Endothelial cell (in vitro differentiated cells): ENCODE results near the gene NPHP4. TPM values are rescaled to one million over a fixed set of nuclear protein-coding genes. Genes with fewer than 3 reads are reported as not detected.

Experiments
- DNase-seq: peaks from one replicate; pipeline ENCODE4 v3.0.0; 2021; ENCODE audit warnings: low spot score
- H3K27ac Mint-ChIP-seq: one replicate; pipeline ENCODE4 v1.8.0; 2021; ENCODE audit warnings: mixed read lengths, inconsistent platforms; ENCODE audit not compliant: unreplicated experiment
- H3K27me3 Mint-ChIP-seq: one replicate; pipeline ENCODE4 v1.8.0; 2021; ENCODE audit warnings: mild to moderate bottlenecking, moderate library complexity, mixed read lengths, inconsistent platforms; ENCODE audit not compliant: unreplicated experiment
- H3K36me3 Mint-ChIP-seq: one replicate; pipeline ENCODE4 v1.8.0; 2021; ENCODE audit warnings: mild to moderate bottlenecking, low read depth, mixed read lengths, inconsistent platforms; ENCODE audit not compliant: unreplicated experiment
- H3K4me1 Mint-ChIP-seq: one replicate; pipeline ENCODE4 v1.8.0; 2021; ENCODE audit warnings: mild to moderate bottlenecking, mixed read lengths, inconsistent platforms; ENCODE audit not compliant: unreplicated experiment
- H3K4me3 Mint-ChIP-seq: one replicate; pipeline ENCODE4 v1.8.0; 2021; ENCODE audit warnings: mild to moderate bottlenecking, mixed read lengths, inconsistent platforms; ENCODE audit not compliant: unreplicated experiment
- H3K9me3 Mint-ChIP-seq: one replicate; pipeline ENCODE4 v1.8.0; 2021; ENCODE audit warnings: mixed read lengths, inconsistent platforms; ENCODE audit not compliant: unreplicated experiment
- CTCF ChIP-seq: fragments of 200-600 bp; sonication (generic); IDR thresholded peaks from one replicate; pipeline ENCODE4 v1.5.0; 2021; ENCODE audit warnings: antibody characterized with exemption; ENCODE audit not compliant: unreplicated experiment
- total RNA-seq: library from RNA; stranded (reverse); fragmentation: NEBNext Ultra II Directional; extraction: Animal tissue kit (Norgen Biotek cat#: 25700); gene quantifications from one replicate; pipeline ENCODE4 v1.2.1, GENCODE V29; 2021; ENCODE audit not compliant: unreplicated experiment

NPHP4 gene
- total RNA-seq, 1 donor from 2014 or later = 15.3 TPM

GRCh38 chr1:6004412-6005123 is 12.3 kb upstream of the NPHP4 start:
- no peaks in the 10 kb centered on the region for H3K36me3 Mint-ChIP-seq
- no peak for DNase-seq
- no peaks in the 10 kb centered on the region for H3K9me3 Mint-ChIP-seq
- no peak for TF ChIP-seq CTCF
- peaks cover 8% of the 10 kb centered on the region for H3K27me3 Mint-ChIP-seq
- H3K27ac Mint-ChIP-seq = no peak overlapping the region
- no peak overlapping the region for H3K4me3 Mint-ChIP-seq
- no peaks in the 10 kb centered on the region for H3K4me1 Mint-ChIP-seq

- Mint-ChIP-seq H3K4me3 (no peak overlapping the region), H3K27ac (no peak overlapping the region), H3K9me3 (no peaks in the 10 kb centered on the region), H3K36me3 (no peaks in the 10 kb centered on the region), H3K27me3 (peaks cover 8% of the 10 kb centered on the region), H3K4me1 (no peaks in the 10 kb centered on the region)
- no peak for DNase-seq
- TF ChIP-seq CTCF = no peak
These were observed 11.6 kb upstream of the NPHP4 start for GRCh38 chr1:6003568-6004411.

- DNase-seq = no peak
These were observed 10.7 kb upstream of the NPHP4 start for GRCh38 chr1:6002714-6003501.

GRCh38 chr1:6001992-6002576 is 9.9 kb upstream of the NPHP4 start:
- TF ChIP-seq CTCF = no peak
- no peak overlapping the region for H3K27ac Mint-ChIP-seq
- no peak for DNase-seq

More at GRCh38 chr1:6002714-6003501, 10.7 kb upstream of the NPHP4 start:
- no peaks in the 10 kb centered on the region for H3K9me3 Mint-ChIP-seq
- H3K36me3 Mint-ChIP-seq = no peaks in the 10 kb centered on the region
- no peak overlapping the region for H3K27ac Mint-ChIP-seq
- H3K27me3 Mint-ChIP-seq = peaks cover 12% of the 10 kb centered on the region
- H3K4me3 Mint-ChIP-seq = no peak overlapping the region
- H3K4me1 Mint-ChIP-seq = no peaks in the 10 kb centered on the region
- no peak for TF ChIP-seq CTCF

More at GRCh38 chr1:6001992-6002576, 9.9 kb upstream of the NPHP4 start:
- Mint-ChIP-seq H3K4me1 (no peaks in the 10 kb centered on the region), H3K27me3 (peaks cover 14% of the 10 kb centered on the region), H3K9me3 (no peaks in the 10 kb centered on the region), H3K36me3 (no peaks in the 10 kb centered on the region), H3K4me3 (no peak overlapping the region)
